Measurements from ENCODE around the gene SLCO4A1.

The SLCO4A1 gene

DNA sequence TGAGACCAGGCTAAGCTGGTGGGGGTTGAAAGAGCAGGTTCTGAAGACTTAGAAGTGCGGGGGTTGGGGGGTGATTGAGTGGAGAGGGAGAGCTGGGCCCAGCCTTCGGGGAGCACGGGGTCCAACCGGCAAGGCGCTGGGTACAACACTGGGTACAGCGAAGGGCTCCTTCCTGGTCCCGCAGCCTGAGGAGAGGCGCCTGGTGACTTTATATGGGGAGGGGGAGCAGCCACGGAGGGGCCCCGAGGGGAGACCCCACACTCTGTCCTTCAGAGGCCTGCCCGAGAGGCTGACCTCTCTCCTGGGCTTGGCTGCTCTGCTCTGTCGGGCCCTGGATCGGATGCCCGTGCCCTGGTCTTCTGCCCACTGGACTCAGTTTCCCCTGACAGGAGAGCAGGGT lies 55.9 kb downstream of the SLCO4A1 start:
- H3K27me3 Mint-ChIP-seq (ENCODE audit: low read depth, poor library complexity) = peaks cover 39% of the 10 kb centered on the region
- H3K4me1 Mint-ChIP-seq = peaks cover 45% of the 10 kb centered on the region
- no peak overlapping the region for H3K4me3 Mint-ChIP-seq
- no peak for DNase-seq
- H3K27ac Mint-ChIP-seq = no peak overlapping the region
- no peaks in the 10 kb centered on the region for H3K9me3 Mint-ChIP-seq
- no peaks in the 10 kb centered on the region for H3K36me3 Mint-ChIP-seq (ENCODE audit: low read depth)
- TF ChIP-seq, protein P1, sequence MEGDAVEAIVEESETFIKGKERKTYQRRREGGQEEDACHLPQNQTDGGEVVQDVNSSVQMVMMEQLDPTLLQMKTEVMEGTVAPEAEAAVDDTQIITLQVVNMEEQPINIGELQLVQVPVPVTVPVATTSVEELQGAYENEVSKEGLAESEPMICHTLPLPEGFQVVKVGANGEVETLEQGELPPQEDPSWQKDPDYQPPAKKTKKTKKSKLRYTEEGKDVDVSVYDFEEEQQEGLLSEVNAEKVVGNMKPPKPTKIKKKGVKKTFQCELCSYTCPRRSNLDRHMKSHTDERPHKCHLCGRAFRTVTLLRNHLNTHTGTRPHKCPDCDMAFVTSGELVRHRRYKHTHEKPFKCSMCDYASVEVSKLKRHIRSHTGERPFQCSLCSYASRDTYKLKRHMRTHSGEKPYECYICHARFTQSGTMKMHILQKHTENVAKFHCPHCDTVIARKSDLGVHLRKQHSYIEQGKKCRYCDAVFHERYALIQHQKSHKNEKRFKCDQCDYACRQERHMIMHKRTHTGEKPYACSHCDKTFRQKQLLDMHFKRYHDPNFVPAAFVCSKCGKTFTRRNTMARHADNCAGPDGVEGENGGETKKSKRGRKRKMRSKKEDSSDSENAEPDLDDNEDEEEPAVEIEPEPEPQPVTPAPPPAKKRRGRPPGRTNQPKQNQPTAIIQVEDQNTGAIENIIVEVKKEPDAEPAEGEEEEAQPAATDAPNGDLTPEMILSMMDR (IDR thresholded peaks at IDR 0.05) = no peak

DNA sequence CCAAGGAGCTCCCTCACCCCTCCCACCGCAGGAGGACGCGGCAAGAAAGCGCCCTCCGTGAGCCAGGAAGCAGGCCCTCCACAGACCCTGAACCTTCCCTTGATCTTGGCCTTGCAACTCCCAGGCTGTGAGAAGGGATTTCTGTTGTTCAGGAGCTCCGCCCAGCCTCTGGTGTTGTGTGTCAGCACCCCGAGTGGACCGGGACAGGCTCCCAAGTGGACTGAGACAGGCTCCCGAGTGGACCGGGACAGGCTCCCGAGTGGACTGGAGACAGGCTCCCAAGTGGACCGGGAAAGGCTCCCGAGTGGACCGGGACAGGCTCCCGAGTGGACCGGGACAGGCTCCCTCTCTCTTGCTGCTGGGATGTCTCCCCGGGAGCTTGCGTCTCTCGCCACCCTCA lies 57.0 kb downstream of the SLCO4A1 start:
- peaks cover 40% of the 10 kb centered on the region for H3K27me3 Mint-ChIP-seq (ENCODE audit: low read depth, poor library complexity)
- no peak overlapping the region for H3K4me3 Mint-ChIP-seq
- H3K9me3 Mint-ChIP-seq = no peaks in the 10 kb centered on the region
- H3K27ac Mint-ChIP-seq = no peak overlapping the region
- TF ChIP-seq, protein P1 (IDR thresholded peaks at IDR 0.05) = no peak
- DNase-seq = no peak
- H3K4me1 Mint-ChIP-seq = peaks cover 52% of the 10 kb centered on the region
- no peaks in the 10 kb centered on the region for H3K36me3 Mint-ChIP-seq (ENCODE audit: low read depth)

DNA sequence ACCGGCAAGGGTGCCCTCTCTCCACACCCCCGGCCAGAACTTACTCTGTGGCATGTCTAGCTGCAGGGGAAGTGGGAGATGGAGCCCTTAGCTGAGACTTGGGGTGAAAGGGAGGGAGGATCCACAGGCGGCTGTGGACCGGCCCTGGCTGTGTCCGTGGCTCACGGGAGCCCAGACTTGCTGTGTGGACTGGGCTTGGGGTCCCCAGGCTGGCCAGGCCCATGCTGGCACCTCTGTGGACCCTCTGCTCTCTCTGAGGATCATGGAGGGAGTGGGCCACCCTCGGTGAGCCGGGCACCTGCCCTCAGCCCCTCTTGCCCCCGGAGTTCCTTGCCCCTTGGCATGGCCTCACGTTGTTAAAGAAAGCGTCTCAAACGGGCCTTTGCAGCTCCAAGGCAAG lies 57.4 kb downstream of the SLCO4A1 start:
- Mint-ChIP-seq H3K9me3 (no peaks in the 10 kb centered on the region), H3K27ac (no peak overlapping the region), H3K4me1 (peaks cover 57% of the 10 kb centered on the region), H3K4me3 (no peak overlapping the region), H3K36me3 (ENCODE audit: low read depth) (no peaks in the 10 kb centered on the region), H3K27me3 (ENCODE audit: low read depth, poor library complexity) (peaks cover 43% of the 10 kb centered on the region)
- DNase-seq = no peak
- TF ChIP-seq, protein P1 (IDR thresholded peaks at IDR 0.05) = no peak

DNA sequence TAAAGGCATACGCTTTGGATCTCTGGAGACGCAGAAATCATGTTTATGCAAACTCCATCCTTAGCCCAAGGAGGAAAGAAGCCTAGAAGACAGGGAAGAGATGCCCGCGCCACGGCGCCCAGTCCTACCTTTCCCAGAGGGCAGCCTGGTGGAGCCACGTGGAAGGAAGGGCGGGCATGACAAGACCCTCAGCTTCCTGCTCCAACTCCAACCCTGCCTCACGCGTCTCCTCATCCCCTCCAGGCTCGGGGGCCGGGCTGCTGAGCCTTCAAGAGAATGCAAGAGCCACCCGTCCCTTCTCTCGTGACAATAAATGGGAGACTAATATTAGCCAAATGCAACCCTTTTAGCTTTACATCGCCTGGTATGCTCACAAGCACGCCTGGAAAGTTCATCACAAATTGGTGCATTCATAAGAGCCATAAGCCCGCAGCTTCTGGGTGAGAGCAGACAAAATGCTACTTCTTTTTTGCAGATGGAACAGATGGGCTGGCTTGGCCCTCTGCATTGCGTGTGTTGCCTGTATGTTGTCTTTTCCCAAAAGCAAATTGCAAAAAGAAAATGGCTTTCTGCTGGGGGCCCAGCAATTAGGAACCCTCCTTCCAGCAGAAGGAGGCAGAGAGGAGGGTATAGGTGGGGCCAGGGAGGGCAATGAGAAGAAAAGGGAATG lies 58.1 kb downstream of the SLCO4A1 start:
- H3K9me3 Mint-ChIP-seq = no peaks in the 10 kb centered on the region
- no peak overlapping the region for H3K27ac Mint-ChIP-seq
- no peak overlapping the region for H3K4me3 Mint-ChIP-seq
- DNase-seq = no peak
- no peaks in the 10 kb centered on the region for H3K36me3 Mint-ChIP-seq (ENCODE audit: low read depth)
- TF ChIP-seq, protein P1 (IDR thresholded peaks at IDR 0.05) = no peak
- peaks cover 55% of the 10 kb centered on the region for H3K4me1 Mint-ChIP-seq
- H3K27me3 Mint-ChIP-seq (ENCODE audit: low read depth, poor library complexity) = peaks cover 48% of the 10 kb centered on the region

DNA sequence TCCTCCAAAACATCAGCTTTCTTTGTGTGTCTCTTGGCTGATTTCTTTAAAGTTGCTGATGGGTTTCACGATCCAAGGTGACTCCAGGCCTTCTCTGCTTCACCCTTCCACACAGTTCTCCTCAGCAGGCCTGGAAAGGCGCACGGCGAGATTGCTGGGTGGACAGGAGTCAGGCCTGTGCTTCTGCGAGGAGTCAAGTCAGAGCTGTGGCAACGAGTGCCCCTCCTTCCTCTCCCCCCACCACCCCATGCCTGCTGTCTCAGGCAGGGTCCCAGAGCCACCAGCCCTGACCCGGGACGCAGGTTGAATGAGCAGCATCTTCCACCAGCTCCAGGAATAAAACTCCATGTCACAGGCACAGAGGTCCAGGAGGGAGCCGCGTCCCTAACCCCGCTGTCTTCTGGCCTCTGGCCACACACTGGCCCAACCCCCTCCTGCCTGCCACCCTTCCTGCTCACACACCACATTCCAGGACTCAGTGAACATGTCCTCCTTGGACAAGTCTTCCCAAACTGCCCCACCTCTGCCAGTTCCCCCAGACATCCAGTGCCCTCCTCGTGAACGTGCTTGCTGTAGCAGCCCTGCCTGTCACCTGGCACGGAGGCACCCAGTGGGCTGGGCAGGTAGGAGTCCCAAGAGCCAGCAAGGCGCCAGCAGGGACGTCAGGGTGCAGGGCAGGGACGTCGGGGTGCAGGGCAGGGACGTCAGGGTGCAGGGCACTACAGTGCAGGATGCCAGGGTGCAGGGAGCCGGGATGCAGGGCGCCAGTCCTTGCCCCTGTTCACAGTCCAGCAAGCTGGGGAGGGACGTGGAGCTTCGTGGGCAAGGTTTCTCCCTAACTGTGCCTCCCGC lies 59.1 kb downstream of the SLCO4A1 start:
- TF ChIP-seq, protein P1 (IDR thresholded peaks at IDR 0.05) = no peak
- H3K36me3 Mint-ChIP-seq (ENCODE audit: low read depth) = no peaks in the 10 kb centered on the region
- no peak for DNase-seq
- H3K4me3 Mint-ChIP-seq = no peak overlapping the region
- H3K9me3 Mint-ChIP-seq = no peaks in the 10 kb centered on the region
- no peak overlapping the region for H3K27ac Mint-ChIP-seq
- H3K4me1 Mint-ChIP-seq = peaks cover 45% of the 10 kb centered on the region
- peaks cover 49% of the 10 kb centered on the region for H3K27me3 Mint-ChIP-seq (ENCODE audit: low read depth, poor library complexity)

DNA sequence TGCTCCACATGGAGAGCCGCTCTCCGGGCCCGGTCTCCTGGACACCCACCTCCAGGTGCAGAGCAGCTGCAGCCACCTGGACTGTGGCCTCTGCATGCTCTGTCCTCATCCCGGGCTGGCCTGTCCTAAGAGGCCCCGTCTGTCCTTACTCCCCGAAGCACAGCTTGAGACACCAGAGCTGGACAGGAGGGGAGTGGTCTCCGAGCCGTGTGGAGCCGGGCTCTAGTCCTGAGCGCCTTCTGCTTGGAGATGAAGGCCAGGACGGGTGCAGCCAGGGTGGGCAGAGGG lies 59.7 kb downstream of the SLCO4A1 start:
- Mint-ChIP-seq H3K27me3 (ENCODE audit: low read depth, poor library complexity) (peaks cover 54% of the 10 kb centered on the region), H3K4me1 (peaks cover 42% of the 10 kb centered on the region), H3K9me3 (no peaks in the 10 kb centered on the region), H3K36me3 (ENCODE audit: low read depth) (no peaks in the 10 kb centered on the region), H3K27ac (no peak overlapping the region), H3K4me3 (no peak overlapping the region)
- TF ChIP-seq, protein P1 (IDR thresholded peaks at IDR 0.05) = no peak
- DNase-seq = no peak
